Brain pericyte (primary cell): Measurements from ENCODE around the gene CCDC78.

ENCODE experiments used
- DNase-seq: peaks from one replicate; pipeline ENCODE4 v3.0.0-alpha.2; 2012; ENCODE audit warnings: low read depth, low spot score

Gene CCDC78

DNA sequence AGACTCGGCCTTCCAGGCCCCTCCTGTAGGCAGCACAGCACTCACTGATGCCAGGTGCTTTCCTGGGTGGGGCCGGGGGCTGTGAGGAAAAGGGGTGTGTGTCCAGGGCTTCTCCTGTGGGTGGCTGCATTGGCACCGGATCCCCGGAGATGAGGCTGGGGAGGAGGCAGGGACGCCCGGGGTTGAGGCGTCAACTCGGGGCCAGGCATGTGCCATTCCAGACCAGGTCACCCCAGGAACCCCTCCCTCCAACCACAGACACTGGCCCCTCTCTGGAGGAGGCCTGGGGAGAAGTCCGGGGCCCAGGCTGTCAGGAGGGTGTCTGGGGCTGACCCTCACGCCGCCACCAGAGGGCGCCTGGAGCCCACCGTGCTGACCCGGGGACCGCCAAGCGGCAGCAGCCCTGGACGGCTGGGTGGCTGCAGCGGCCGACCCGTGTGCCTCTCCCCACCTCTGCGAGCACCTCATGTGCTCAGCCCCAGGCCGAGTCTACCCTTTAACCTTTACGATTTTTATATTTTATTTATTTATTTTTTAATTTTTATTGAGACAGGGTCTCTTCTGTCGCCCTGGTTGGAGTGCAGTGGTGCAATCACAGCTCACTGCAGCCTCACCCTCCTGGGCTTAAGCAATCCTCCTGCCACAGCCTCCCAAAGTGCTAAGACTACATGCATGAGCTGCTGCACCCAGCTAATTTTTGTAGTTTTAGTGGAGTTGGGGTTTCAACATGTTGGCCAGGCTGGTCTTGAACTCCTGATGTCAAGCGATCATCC, 14.5 kb downstream of the CCDC78 start:
- DNase-seq, result no peak

- DNase-seq, result no peak
These were observed 15.2 kb downstream of the CCDC78 start for GRCh38 chr16:711084-711483.

DNA sequence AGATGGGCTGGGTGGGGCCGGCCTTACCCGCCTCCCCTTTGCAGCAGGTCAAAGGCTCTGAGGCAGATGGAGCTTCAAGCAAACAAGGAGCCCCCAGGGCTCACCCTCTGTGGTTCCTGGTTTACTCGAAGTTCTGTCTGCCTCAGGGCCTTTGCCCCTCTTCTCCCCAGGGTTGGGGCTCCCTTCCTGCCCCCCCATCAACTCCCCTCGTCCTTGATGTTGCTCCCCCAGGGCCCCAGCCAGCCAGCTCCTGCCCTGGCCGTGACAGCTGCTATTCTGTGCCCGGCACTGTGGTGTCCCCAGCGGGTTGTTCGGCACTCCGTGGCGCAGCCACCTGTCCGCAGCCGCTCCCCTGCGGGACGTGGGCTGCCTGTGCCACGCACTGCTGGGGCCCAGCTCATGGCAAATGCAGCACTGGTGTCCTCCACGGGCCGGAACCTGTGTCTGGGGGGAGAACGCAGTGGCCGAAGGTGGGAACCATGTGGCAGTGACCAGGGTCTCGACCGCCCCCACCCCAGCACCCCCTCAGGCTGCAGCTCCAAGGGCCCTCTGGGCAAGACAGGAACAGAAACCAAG, 15.7 kb downstream of the CCDC78 start:
- no peak for DNase-seq

GRCh38 chr16:709566-710499, 16.4 kb downstream of the CCDC78 start:
- no peak for DNase-seq

- DNase-seq, result no peak
These were observed 17.3 kb downstream of the CCDC78 start for GRCh38 chr16:708959-709358.

- no peak for DNase-seq
These were observed 18.2 kb downstream of the CCDC78 start for GRCh38 chr16:708019-708418.

DNA sequence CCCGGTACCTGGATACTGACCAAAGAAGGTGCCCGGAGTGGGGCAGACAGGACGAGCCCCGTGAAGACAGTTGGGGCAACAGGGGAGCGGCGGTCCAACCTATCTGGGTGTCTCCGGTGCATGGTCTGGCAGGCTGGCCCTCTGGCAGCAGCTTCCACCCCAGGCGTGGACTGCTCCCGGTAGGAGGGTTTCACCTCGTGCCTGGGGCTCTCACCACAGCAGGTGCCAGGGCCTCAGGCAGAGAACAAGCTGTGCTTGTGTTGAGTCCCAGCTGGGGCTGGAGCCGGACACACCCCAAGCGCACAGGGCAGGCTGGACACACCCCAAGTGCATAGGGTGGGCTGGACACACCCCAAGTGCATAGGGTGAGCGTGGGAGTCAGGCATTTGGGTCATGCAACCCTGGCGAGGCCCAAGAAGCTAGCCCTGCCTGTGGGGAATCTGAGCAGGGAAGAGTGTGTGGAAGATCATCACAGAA, 19.1 kb downstream of the CCDC78 start:
- no peak for DNase-seq

- no peak for DNase-seq
These were observed 19.8 kb downstream of the CCDC78 start for GRCh38 chr16:706189-707061.

- no peak for DNase-seq
These were observed 20.6 kb downstream of the CCDC78 start, which contains the start of gene FBXL16 for GRCh38 chr16:705431-706188. TSS of gene FBXL16 (minus strand) at chr16:705801. CDS start at chr16:697405, 8,396 bp downstream.

GRCh38 chr16:704552-705380, 21.5 kb downstream of the CCDC78 start:
- DNase-seq, result no peak

- DNase-seq, result no peak
These were observed 22.2 kb downstream of the CCDC78 start for GRCh38 chr16:704047-704446.

GRCh38 chr16:703406-703805, 22.8 kb downstream of the CCDC78 start:
- no peak for DNase-seq

DNA sequence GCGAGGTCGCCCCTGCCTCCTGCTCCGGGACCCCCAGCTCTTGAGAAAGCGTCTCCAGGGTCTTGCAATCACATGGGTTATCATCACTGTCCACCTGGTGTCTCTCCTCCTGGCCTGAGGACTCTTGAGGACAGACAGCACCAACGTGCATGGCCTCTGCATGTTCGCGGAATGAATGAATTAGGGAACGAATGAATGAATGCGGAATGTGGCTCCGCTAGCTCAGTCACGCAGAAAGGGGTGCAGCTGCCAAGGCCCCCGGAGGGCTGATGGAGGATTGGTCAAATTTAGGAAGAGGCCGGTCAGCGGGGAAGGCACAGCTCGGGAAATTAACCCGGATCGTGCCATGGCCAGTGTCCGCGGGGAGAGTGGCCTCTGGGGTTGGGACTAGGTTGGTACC, 23.9 kb downstream of the CCDC78 start:
- no peak for DNase-seq

GRCh38 chr16:700684-701584, 25.3 kb downstream of the CCDC78 start:
- DNase-seq, result no peak

GRCh38 chr16:698911-699671, 27.2 kb downstream of the CCDC78 start:
- DNase-seq, result no peak

GRCh38 chr16:695355-696089, 30.7 kb downstream of the CCDC78 start:
- no peak for DNase-seq

- DNase-seq, result no peak
These were observed 31.3 kb downstream of the CCDC78 start for GRCh38 chr16:694863-695354.
